SK-N-SH (cell line): ENCODE data around the gene COX5A. TPM values are rescaled to one million over a fixed set of nuclear protein-coding genes. Genes with fewer than 3 reads are reported as not detected.

ENCODE experiments used
- CTCF ChIA-PET: fragments of 300-600, 350-600 bp; formaldehyde crosslinking; extraction: SDS; loops from one replicate; lab custom pipeline; 2021; lab: Yijun Ruan, JAX
- POLR2A ChIA-PET: fragments of 350-600 bp; sonication (Branson Sonifier 250); formaldehyde crosslinking; extraction: SDS; loops from one replicate; lab custom pipeline; 2020; ENCODE audit warnings: antibody characterized with exemption, inconsistent platforms; lab: Yijun Ruan, JAX
- DNase-seq: peaks from one replicate; pipeline ENCODE4 v3.0.0; 2012
- H2AFZ ChIP-seq: fragments of 200-600 bp; sonication (generic); 2 replicates; pipeline ENCODE4 v1.8.1; 2016; ENCODE audit warnings: antibody characterized with exemption, mild to moderate bottlenecking, low read depth
- H3F3A ChIP-seq: fragments of 200-600 bp; sonication (generic); replicated peaks from 2 replicates; pipeline ENCODE3; 2016; ENCODE audit warnings: antibody characterized with exemption, mild to moderate bottlenecking; ENCODE audit not compliant: insufficient read depth
- H3K27ac ChIP-seq, 2 experiments: fragments of 200-500 bp in 1 of 2; fragments of 200-600 bp in 1 of 2; sonication (Bioruptor generic) in 1 of 2; sonication (generic), shearing (Covaris generic) in 1 of 2; 2 replicates each; pipeline versions ENCODE4 v1.5.1 to v1.6.1; 2014 to 2016; ENCODE audit warnings: low read depth in 2 of 2, inconsistent platforms in 1 of 2, low read length in 1 of 2, mild to moderate bottlenecking in 1 of 2, mixed read lengths in 1 of 2
- H3K27me3 ChIP-seq: fragments of 200-600 bp; sonication (generic), shearing (Covaris generic); 2 replicates; pipeline ENCODE4 v1.6.1; 2016; ENCODE audit warnings: mixed run types; ENCODE audit not compliant: insufficient read depth
- H3K36me3 ChIP-seq, 2 experiments: fragments of 200-500 bp in 1 of 2; fragments of 200-600 bp in 1 of 2; sonication (Bioruptor generic) in 1 of 2; sonication (generic) in 1 of 2; replicated peaks in 1 of 2; 2 replicates each; pipeline versions ENCODE3 to v1.5.1; 2014 to 2016; ENCODE audit warnings: low read length in 1 of 2, mild to moderate bottlenecking in 1 of 2; ENCODE audit not compliant: insufficient read depth in 2 of 2, control insufficient read depth in 1 of 2
- H3K4me1 ChIP-seq, 2 experiments: fragments of 200-500 bp in 1 of 2; fragments of 200-600 bp in 1 of 2; sonication (Bioruptor generic) in 1 of 2; sonication (generic), shearing (Covaris generic) in 1 of 2; 2 replicates each; pipeline versions ENCODE4 v1.5.1 to v1.6.1; 2014 to 2016; ENCODE audit warnings: low read depth in 1 of 2, low read length in 1 of 2, mixed run types in 1 of 2; ENCODE audit not compliant: insufficient read depth in 2 of 2, control insufficient read depth in 1 of 2
- H3K4me2 ChIP-seq: fragments of 200-600 bp; sonication (generic), shearing (Covaris generic); 2 replicates; pipeline ENCODE4 v1.6.1; 2017; ENCODE audit warnings: mixed run types
- H3K4me3 ChIP-seq, 2 experiments: fragments of 200-500 bp in 1 of 2; fragments of 200-600 bp in 1 of 2; sonication (Bioruptor generic) in 1 of 2; sonication (generic), shearing (Covaris generic) in 1 of 2; 2 replicates each; pipeline versions ENCODE4 v1.5.1 to v1.8.1; 2014 to 2016; ENCODE audit warnings: low read depth in 2 of 2, inconsistent platforms in 1 of 2, low read length in 1 of 2, mild to moderate bottlenecking in 1 of 2, mixed read lengths in 1 of 2, moderate library complexity in 1 of 2
- H3K79me2 ChIP-seq: fragments of 200-600 bp; sonication (generic); 2 replicates; pipeline ENCODE4 v1.8.1; 2017; ENCODE audit warnings: mild to moderate bottlenecking; ENCODE audit not compliant: insufficient read depth
- H3K9ac ChIP-seq: fragments of 200-600 bp; sonication (generic); 2 replicates; pipeline ENCODE4 v1.6.1; 2017; ENCODE audit warnings: mixed run types
- H3K9me2 ChIP-seq: fragments of 200-600 bp; sonication (generic); 2 replicates; pipeline ENCODE4 v1.6.1; 2017; ENCODE audit warnings: mixed run types
- H3K9me3 ChIP-seq: fragments of 200-600 bp; sonication (generic); 2 replicates; pipeline ENCODE4 v1.6.1; 2017; ENCODE audit warnings: mixed run types, mild to moderate bottlenecking, moderate library complexity
- H4K20me1 ChIP-seq: fragments of 200-600 bp; sonication (generic); 2 replicates; pipeline ENCODE4 v1.6.1; 2017; ENCODE audit warnings: mild to moderate bottlenecking, mixed run types; ENCODE audit not compliant: insufficient read depth
- CHD2 ChIP-seq: fragments of 150-350 bp; IDR thresholded peaks from 2 replicates; pipeline ENCODE4 v1.6.1; 2018; ENCODE audit warnings: low read length; ENCODE audit not compliant: partially characterized antibody
- EP300 ChIP-seq, 2 experiments: IDR thresholded peaks; 2 replicates each; pipeline versions ENCODE4 v1.4.0 to v1.6.1; 2012; ENCODE audit warnings: borderline replicate concordance in 1 of 2, low read depth in 1 of 2, low read length in 1 of 2
- EZH2phosphoT487 ChIP-seq: fragments of 200-600 bp; sonication (generic); IDR thresholded peaks from 2 replicates; pipeline ENCODE4 v1.6.1; 2017; ENCODE audit warnings: low read depth, mixed run types, mild to moderate bottlenecking, antibody characterized with exemption, moderate library complexity, borderline replicate concordance
- FOXJ3 ChIP-seq: sonication (generic); formaldehyde crosslinking; IDR thresholded peaks from 2 replicates; pipeline ENCODE4 v1.5.1; 2020; ENCODE audit warnings: mild to moderate bottlenecking, missing genetic modification reagents
- GABPA ChIP-seq: IDR thresholded peaks from 2 replicates; pipeline ENCODE4 v1.4.0; 2012; ENCODE audit warnings: low read depth, mild to moderate bottlenecking
- GATA2 ChIP-seq: sonication (generic); formaldehyde crosslinking; IDR thresholded peaks from 2 replicates; pipeline ENCODE4 v1.5.0; 2020; ENCODE audit warnings: mild to moderate bottlenecking, missing genetic modification reagents
- MEF2A ChIP-seq: IDR thresholded peaks from 2 replicates; pipeline ENCODE4 v1.4.0; 2012; ENCODE audit warnings: low read depth, borderline replicate concordance
- RCOR1 ChIP-seq: fragments of 150-350 bp; IDR thresholded peaks from 2 replicates; pipeline ENCODE4 v1.6.1; 2017; ENCODE audit warnings: antibody characterized with exemption, low read length
- SIN3A ChIP-seq: IDR thresholded peaks from 2 replicates; pipeline ENCODE4 v1.6.1; 2012; ENCODE audit warnings: low read depth, mild to moderate bottlenecking, low read length, moderate library complexity, borderline replicate concordance
- SMC3 ChIP-seq: IDR thresholded peaks from 2 replicates; pipeline ENCODE4 v1.6.1; 2012; ENCODE audit warnings: low read depth, low read length, improper control_type of control experiment
- TAF1 ChIP-seq: IDR thresholded peaks from 2 replicates; pipeline ENCODE4 v1.6.1; 2012; ENCODE audit warnings: low read depth, mild to moderate bottlenecking, low read length, moderate library complexity, borderline replicate concordance
- TCF12 ChIP-seq: IDR thresholded peaks from 2 replicates; pipeline ENCODE4 v1.4.0; 2012
- YY1 ChIP-seq: IDR thresholded peaks from 2 replicates; pipeline ENCODE4 v1.4.0; 2012; ENCODE audit warnings: low read depth, mild to moderate bottlenecking
- WGBS: methylation state at CpG from one replicate; pipeline ENCODE4 v1.1.6; 2017; ENCODE audit warnings: low lambda C conversion rate; 5-methylcytosine and 5-hydroxymethylcytosine counted together
- polyA plus RNA-seq, 3 experiments: library from polyadenylated mRNA; depleted of rRNA; stranded (reverse); fragments of >200 nt; gene quantifications; 2 replicates each; pipeline ENCODE4 v1.2.3, GENCODE V29; 2012
- TF ChIP-seq, protein P1 (sequence below): IDR thresholded peaks from 2 replicates; pipeline ENCODE4 v1.4.0; 2012; ENCODE audit warnings: low read depth
- TF ChIP-seq, protein P2 (sequence below): IDR thresholded peaks from 2 replicates; pipeline ENCODE4 v1.6.1; 2012; ENCODE audit warnings: mild to moderate bottlenecking, low read depth, low read length, moderate library complexity

Gene COX5A
- polyA plus RNA-seq, 1 of the 3 experiments (the other 2 are of a cell fraction) = 158 TPM

DNA sequence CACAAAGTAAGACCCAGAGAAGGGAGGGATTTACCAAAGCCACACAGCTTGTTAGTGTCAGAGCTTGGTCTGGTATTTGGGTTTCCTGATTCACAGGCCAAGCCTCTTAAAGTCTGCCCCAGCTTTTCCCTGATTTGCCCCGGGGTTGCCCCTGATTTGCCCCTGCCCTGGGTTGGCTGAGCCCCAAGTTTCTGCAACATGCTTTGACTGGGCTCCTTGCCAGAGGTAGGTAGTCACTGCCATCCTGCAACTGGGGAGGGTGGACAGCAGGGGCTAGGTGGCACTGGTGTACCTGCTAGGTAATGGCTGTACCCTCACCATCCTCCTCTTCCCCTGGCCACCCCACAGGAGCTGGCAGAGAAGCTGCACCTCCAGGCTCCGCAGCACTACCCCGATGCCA is 45.6 kb downstream of the COX5A start:
- Histone ChIP-seq H3K4me1 (peaks cover 0 to 16% of the 10 kb centered on the region in 2 experiments; a peak in 1 of 4 replicates), H3K27ac (no peak overlapping the region)
- TF ChIP-seq TAF1 (no peak), GATA2 (CRISPR knock-in tag) (no peak), GABPA (no peak), TCF12 (no peak), RCOR1 (no peak), EP300 (IDR thresholded peaks at IDR 0.05; ENCODE audit: borderline replicate concordance in 1 of 2, low read depth in 1 of 2, low read length in 1 of 2) (no peak), SMC3 (no peak), SIN3A (no peak), MEF2A (no peak), CHD2 (no peak), EZH2phosphoT487 (no peak), FOXJ3 (CRISPR knock-in tag) (no peak), YY1 (no peak)
- TF ChIP-seq, protein P1, sequence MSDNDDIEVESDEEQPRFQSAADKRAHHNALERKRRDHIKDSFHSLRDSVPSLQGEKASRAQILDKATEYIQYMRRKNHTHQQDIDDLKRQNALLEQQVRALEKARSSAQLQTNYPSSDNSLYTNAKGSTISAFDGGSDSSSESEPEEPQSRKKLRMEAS = no peak
- TF ChIP-seq, protein P2, sequence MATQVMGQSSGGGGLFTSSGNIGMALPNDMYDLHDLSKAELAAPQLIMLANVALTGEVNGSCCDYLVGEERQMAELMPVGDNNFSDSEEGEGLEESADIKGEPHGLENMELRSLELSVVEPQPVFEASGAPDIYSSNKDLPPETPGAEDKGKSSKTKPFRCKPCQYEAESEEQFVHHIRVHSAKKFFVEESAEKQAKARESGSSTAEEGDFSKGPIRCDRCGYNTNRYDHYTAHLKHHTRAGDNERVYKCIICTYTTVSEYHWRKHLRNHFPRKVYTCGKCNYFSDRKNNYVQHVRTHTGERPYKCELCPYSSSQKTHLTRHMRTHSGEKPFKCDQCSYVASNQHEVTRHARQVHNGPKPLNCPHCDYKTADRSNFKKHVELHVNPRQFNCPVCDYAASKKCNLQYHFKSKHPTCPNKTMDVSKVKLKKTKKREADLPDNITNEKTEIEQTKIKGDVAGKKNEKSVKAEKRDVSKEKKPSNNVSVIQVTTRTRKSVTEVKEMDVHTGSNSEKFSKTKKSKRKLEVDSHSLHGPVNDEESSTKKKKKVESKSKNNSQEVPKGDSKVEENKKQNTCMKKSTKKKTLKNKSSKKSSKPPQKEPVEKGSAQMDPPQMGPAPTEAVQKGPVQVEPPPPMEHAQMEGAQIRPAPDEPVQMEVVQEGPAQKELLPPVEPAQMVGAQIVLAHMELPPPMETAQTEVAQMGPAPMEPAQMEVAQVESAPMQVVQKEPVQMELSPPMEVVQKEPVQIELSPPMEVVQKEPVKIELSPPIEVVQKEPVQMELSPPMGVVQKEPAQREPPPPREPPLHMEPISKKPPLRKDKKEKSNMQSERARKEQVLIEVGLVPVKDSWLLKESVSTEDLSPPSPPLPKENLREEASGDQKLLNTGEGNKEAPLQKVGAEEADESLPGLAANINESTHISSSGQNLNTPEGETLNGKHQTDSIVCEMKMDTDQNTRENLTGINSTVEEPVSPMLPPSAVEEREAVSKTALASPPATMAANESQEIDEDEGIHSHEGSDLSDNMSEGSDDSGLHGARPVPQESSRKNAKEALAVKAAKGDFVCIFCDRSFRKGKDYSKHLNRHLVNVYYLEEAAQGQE = no peak
- TF ChIP-seq, all 33 proteins: peak for 0
- no peak overlapping the region for H3K9ac ChIP-seq
- H3K27me3 ChIP-seq = no peaks in the 10 kb centered on the region
- CTCF ChIA-PET = interaction anchor here (0.7 to 2.4 kb wide), 5 partner anchors 8 to 120 kb away, joined by 3 to 20 read pairs (median 4); partner anchors contain the start of gene FAM219B
- no peak overlapping the region for H3K4me3 ChIP-seq
- WGBS = 73% methylated on average over 3 of the region's 3 CpGs
- H3K36me3 ChIP-seq = peaks cover 12 to 24% of the 10 kb centered on the region in 2 experiments
- DNase-seq = no peak
- POLR2A ChIA-PET = interaction anchor here (0.8 to 1.3 kb wide), 3 partner anchors 8 to 14 kb away, joined by 3 to 4 read pairs (median 3); partner anchors contain the start of gene FAM219B
- no peaks in the 10 kb centered on the region for H3K9me2 ChIP-seq
- H3K4me2 ChIP-seq = no peak overlapping the region
- no peaks in the 10 kb centered on the region for H3K9me3 ChIP-seq
- peaks cover 4% of the 10 kb centered on the region; the same call in 1 of the 2 replicates for H3K79me2 ChIP-seq
- H4K20me1 ChIP-seq = no peaks in the 10 kb centered on the region
- H2AFZ ChIP-seq = no peak overlapping the region
- no peaks in the 10 kb centered on the region for H3F3A ChIP-seq
